Measurements from ENCODE around the gene EFHD2. TPM values are rescaled to one million over a fixed set of nuclear protein-coding genes. Genes with fewer than 3 reads are reported as not detected.
"Not testable (repeated sequence)": the region's sequence is repeated elsewhere in the genome, so short reads cannot be mapped to it uniquely, and the experiment has no call there.

Gene EFHD2
- total RNA-seq, 1 donor from 2014 or later: 19.5 TPM

- no peak for TF ChIP-seq CTCF (conservative IDR thresholded peaks at IDR 0.05)
- H3K36me3 Mint-ChIP-seq: no peaks in the 10 kb centered on the region
- no peak overlapping the region for H3K4me3 Mint-ChIP-seq
- no peaks in the 10 kb centered on the region for H3K27me3 Mint-ChIP-seq
- H3K9me3 Mint-ChIP-seq: no peaks in the 10 kb centered on the region
- H3K27ac Mint-ChIP-seq: no peak overlapping the region
- no peaks in the 10 kb centered on the region for H3K4me1 Mint-ChIP-seq (ENCODE audit: unreplicated experiment)
- DNase-seq (ENCODE audit: extremely low spot score, unreplicated experiment): no peak
Measured at GRCh38 chr1:15465674-15466073, 56.0 kb downstream of the EFHD2 start.

- H3K4me3 Mint-ChIP-seq; H3K9me3 Mint-ChIP-seq; H3K4me1 Mint-ChIP-seq (ENCODE audit: unreplicated experiment); H3K36me3 Mint-ChIP-seq; H3K27me3 Mint-ChIP-seq; DNase-seq (ENCODE audit: extremely low spot score, unreplicated experiment); H3K27ac Mint-ChIP-seq: not testable (repeated sequence)
Measured at GRCh38 chr1:15466955-15467625, 57.4 kb downstream of the EFHD2 start.

- Mint-ChIP-seq H3K27me3 (no peaks in the 10 kb centered on the region), H3K9me3 (no peaks in the 10 kb centered on the region), H3K36me3 (no peaks in the 10 kb centered on the region), H3K4me3 (no peak overlapping the region), H3K4me1 (ENCODE audit: unreplicated experiment) (no peaks in the 10 kb centered on the region), H3K27ac (no peak overlapping the region)
- no peak for DNase-seq (ENCODE audit: extremely low spot score, unreplicated experiment)
- TF ChIP-seq CTCF (conservative IDR thresholded peaks at IDR 0.05): no peak
Measured at GRCh38 chr1:15468145-15468544, 58.5 kb downstream of the EFHD2 start.

- DNase-seq (ENCODE audit: extremely low spot score, unreplicated experiment): no peak
- Mint-ChIP-seq H3K4me3 (no peak overlapping the region), H3K27me3 (no peaks in the 10 kb centered on the region), H3K27ac (no peak overlapping the region), H3K4me1 (ENCODE audit: unreplicated experiment) (no peaks in the 10 kb centered on the region), H3K36me3 (no peaks in the 10 kb centered on the region), H3K9me3 (no peaks in the 10 kb centered on the region)
- TF ChIP-seq CTCF (conservative IDR thresholded peaks at IDR 0.05): no peak
Measured at GRCh38 chr1:15469361-15469760, 59.7 kb downstream of the EFHD2 start.

- DNase-seq (ENCODE audit: extremely low spot score, unreplicated experiment); H3K9me3 Mint-ChIP-seq; H3K4me3 Mint-ChIP-seq; H3K36me3 Mint-ChIP-seq; H3K4me1 Mint-ChIP-seq (ENCODE audit: unreplicated experiment); H3K27me3 Mint-ChIP-seq; H3K27ac Mint-ChIP-seq: not testable (repeated sequence)
Measured at GRCh38 chr1:15469821-15470448, 60.2 kb downstream of the EFHD2 start.

GRCh38 chr1:15471067-15471466 is 61.4 kb downstream of the EFHD2 start:
- not testable (repeated sequence) for H3K4me3 Mint-ChIP-seq; DNase-seq (ENCODE audit: extremely low spot score, unreplicated experiment); H3K36me3 Mint-ChIP-seq; H3K4me1 Mint-ChIP-seq (ENCODE audit: unreplicated experiment); H3K27ac Mint-ChIP-seq; H3K27me3 Mint-ChIP-seq; H3K9me3 Mint-ChIP-seq

- not testable (repeated sequence) for H3K4me3 Mint-ChIP-seq; H3K27me3 Mint-ChIP-seq; H3K9me3 Mint-ChIP-seq; H3K36me3 Mint-ChIP-seq; H3K4me1 Mint-ChIP-seq (ENCODE audit: unreplicated experiment); H3K27ac Mint-ChIP-seq; DNase-seq (ENCODE audit: extremely low spot score, unreplicated experiment)
Measured at GRCh38 chr1:15471723-15472122, 62.0 kb downstream of the EFHD2 start.

Measured in type B pancreatic cell (in vitro differentiated cells).